Mesodermal cell (in vitro differentiated cells): ENCODE data around the gene ARHGAP26.

Experiments used
- H3K27ac ChIP-seq: 2 replicates; pipeline ENCODE4 v1.7.0; 2013; ENCODE audit warnings: mild to moderate bottlenecking, low read depth, low read length, moderate library complexity; ENCODE audit not compliant: severe bottlenecking
- H3K36me3 ChIP-seq: 2 replicates; pipeline ENCODE4 v1.7.1; 2013; ENCODE audit warnings: mild to moderate bottlenecking, low read length, moderate library complexity; ENCODE audit not compliant: control insufficient read depth, insufficient read depth
- H3K4me1 ChIP-seq: one replicate; pipeline ENCODE4 v1.7.1; 2013; ENCODE audit warnings: mild to moderate bottlenecking, low read length; ENCODE audit not compliant: insufficient read depth, control insufficient read depth, poor library complexity, severe bottlenecking
- H3K4me3 ChIP-seq: 2 replicates; pipeline ENCODE4 v1.7.0; 2013; ENCODE audit warnings: low read length, control low read depth, mild to moderate bottlenecking; ENCODE audit not compliant: insufficient read depth, poor library complexity, severe bottlenecking; ENCODE audit errors: extremely low read depth
- H3K9me3 ChIP-seq: 2 replicates; pipeline ENCODE4 v1.7.1; 2013; ENCODE audit warnings: mild to moderate bottlenecking, low read length, moderate library complexity; ENCODE audit not compliant: control insufficient read depth
- WGBS, 2 experiments: methylation state at CpG; one replicate each; pipeline ENCODE4 v1.1.5; 2013; ENCODE audit warnings: missing lambda C conversion rate in 2 of 2; ENCODE audit not compliant: insufficient coverage in 2 of 2; 5-methylcytosine and 5-hydroxymethylcytosine counted together

Gene ARHGAP26

DNA sequence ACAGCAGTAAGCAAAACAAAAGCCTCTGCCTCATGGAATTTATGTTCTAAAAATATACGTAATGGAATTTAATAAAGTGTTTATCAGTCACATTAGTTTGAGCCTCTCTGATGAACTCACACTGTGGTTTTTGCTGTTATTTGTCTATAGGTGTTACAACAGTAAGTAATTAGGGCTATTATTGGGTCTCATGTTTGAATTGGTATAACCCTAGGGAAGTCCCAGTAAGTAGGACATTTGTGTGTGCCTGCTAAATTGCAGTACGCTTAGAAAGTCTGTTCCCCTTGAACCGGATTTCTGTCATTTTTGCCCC, 435.7 kb downstream of the ARHGAP26 start:
- no peak overlapping the region for H3K4me3 ChIP-seq
- H3K9me3 ChIP-seq: no peaks in the 10 kb centered on the region
- H3K36me3 ChIP-seq: no peaks in the 10 kb centered on the region
- H3K27ac ChIP-seq: no peak overlapping the region
- H3K4me1 ChIP-seq: peaks cover 15% of the 10 kb centered on the region
- 83 to 100% methylated on average over 2 to 3 of the region's 3 CpGs for whole genome bisulfite sequencing, 2 experiments

DNA sequence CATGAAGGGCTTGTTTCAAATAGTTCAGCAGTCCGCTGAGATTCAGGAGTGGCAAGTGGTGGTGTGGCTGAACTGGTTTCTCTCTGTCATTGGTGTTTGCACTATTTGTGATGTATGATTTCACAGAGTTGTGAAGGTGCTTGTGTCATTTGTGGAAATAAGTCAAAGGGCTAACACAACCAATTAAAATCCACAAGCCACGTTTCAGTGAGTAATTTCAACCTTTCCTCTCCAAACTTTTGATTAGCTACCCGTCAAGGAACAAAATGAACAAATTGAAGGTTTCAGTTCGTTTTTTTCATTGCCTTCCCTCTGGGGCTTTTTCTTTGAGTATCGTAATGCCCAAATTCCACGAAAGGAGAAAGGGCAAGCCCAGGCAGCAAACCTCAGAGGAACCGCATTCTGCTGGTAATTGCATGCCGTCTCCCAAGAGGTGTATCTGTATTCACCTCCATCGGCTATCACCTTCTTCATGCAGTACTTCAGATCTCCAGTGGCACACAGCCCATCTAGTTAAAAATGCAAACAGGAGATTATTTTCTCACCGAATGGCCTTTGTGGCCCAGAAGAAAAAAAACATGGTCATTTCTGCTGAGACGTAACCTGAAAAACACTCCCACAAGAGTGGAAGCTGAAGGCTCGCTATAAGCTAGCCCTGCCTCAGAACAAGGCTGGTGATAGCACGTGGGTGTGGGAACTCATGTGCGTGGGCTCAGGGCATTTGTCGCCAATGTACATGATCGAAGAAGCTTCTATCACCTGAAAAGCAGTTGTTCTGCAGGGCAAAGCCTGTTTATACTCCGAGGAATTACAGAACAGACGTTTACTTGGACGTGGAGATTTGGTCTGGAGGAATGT, 436.2 kb downstream of the ARHGAP26 start:
- H3K4me1 ChIP-seq: peaks cover 15% of the 10 kb centered on the region
- WGBS, 2 experiments: 91 to 93% methylated on average over 16 to 19 of the region's 19 CpGs
- H3K4me3 ChIP-seq: no peak overlapping the region
- no peaks in the 10 kb centered on the region for H3K36me3 ChIP-seq
- H3K27ac ChIP-seq: no peak overlapping the region
- no peaks in the 10 kb centered on the region for H3K9me3 ChIP-seq

- H3K4me3 ChIP-seq: no peak overlapping the region
- peaks cover 15% of the 10 kb centered on the region for H3K4me1 ChIP-seq
- H3K9me3 ChIP-seq: no peaks in the 10 kb centered on the region
- no peaks in the 10 kb centered on the region for H3K36me3 ChIP-seq
- 90 to 97% methylated on average over 12 to 13 of the region's 13 CpGs for WGBS, 2 experiments
- H3K27ac ChIP-seq: no peak overlapping the region
These were observed 436.9 kb downstream of the ARHGAP26 start for GRCh38 chr5:143207058-143207457.

GRCh38 chr5:143207563-143208364, 437.6 kb downstream of the ARHGAP26 start:
- H3K4me3 ChIP-seq: no peak overlapping the region
- no peaks in the 10 kb centered on the region for H3K9me3 ChIP-seq
- WGBS, 2 experiments: 88 to 91% methylated on average over 10 to 12 of the region's 13 CpGs
- H3K4me1 ChIP-seq: peaks cover 15% of the 10 kb centered on the region
- H3K36me3 ChIP-seq: no peaks in the 10 kb centered on the region
- H3K27ac ChIP-seq: no peak overlapping the region

DNA sequence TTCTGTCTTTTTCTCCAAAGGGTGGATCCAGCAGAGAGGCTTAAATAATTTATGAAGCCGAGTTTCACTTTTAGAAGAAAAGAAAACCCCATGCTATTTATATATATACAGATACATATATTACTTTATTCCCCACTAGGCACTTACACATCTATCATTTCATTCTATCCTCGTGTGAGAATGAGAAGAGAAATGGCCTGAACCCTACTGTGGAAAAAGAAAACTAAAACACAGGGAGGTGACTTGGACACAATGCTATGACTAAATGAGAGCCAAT, 438.1 kb downstream of the ARHGAP26 start:
- Histone ChIP-seq H3K4me1 (peaks cover 17% of the 10 kb centered on the region), H3K4me3 (no peak overlapping the region), H3K9me3 (no peaks in the 10 kb centered on the region), H3K36me3 (no peaks in the 10 kb centered on the region), H3K27ac (no peak overlapping the region)
- no CpG with 5 or more reads among the region's 2 CpGs for WGBS, 2 experiments

GRCh38 chr5:143208781-143209510, 438.8 kb downstream of the ARHGAP26 start:
- Histone ChIP-seq H3K4me1 (peaks cover 24% of the 10 kb centered on the region), H3K36me3 (no peaks in the 10 kb centered on the region), H3K9me3 (no peaks in the 10 kb centered on the region), H3K4me3 (no peak overlapping the region), H3K27ac (no peak overlapping the region)
- WGBS, 2 experiments: 80 to 86% methylated on average over 2 of the region's 2 CpGs

DNA sequence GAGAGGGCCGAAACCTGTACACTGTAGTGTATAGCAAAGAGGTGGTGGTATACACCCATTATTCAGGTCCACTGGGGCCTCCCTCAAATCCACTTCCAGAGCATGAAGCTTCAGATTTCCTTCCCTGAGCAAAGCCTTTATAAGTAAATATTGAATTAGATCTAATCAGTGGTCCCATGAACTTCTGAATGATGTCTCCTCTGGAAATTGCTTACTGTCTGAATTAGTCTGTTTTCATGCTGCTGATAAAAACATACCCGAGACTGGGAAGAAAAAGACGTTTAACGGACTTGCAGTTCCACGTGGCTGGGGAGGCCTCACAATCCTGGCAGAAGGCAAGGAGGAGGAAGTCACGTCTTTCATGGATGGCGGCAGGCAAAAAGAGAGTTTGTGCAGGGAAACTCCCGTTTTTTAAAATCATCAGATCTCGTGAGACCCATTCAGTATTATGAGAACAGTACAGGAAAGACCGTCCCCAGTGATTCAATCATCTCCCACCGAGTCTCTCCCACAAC, 439.8 kb downstream of the ARHGAP26 start:
- Histone ChIP-seq H3K4me3 (no peak overlapping the region), H3K27ac (no peak overlapping the region), H3K4me1 (peaks cover 27% of the 10 kb centered on the region), H3K9me3 (no peaks in the 10 kb centered on the region), H3K36me3 (no peaks in the 10 kb centered on the region)
- 95 to 96% methylated on average over 10 of the region's 11 CpGs for WGBS, 2 experiments

- WGBS, 2 experiments: 100% methylated on average over 2 of the region's 4 CpGs
- Histone ChIP-seq H3K36me3 (no peaks in the 10 kb centered on the region), H3K9me3 (no peaks in the 10 kb centered on the region), H3K27ac (no peak overlapping the region), H3K4me3 (no peak overlapping the region), H3K4me1 (peaks cover 27% of the 10 kb centered on the region)
These were observed 440.4 kb downstream of the ARHGAP26 start for GRCh38 chr5:143210576-143210975.

GRCh38 chr5:143212261-143212660, 442.1 kb downstream of the ARHGAP26 start:
- H3K4me3 ChIP-seq: no peak overlapping the region
- no peak overlapping the region for H3K27ac ChIP-seq
- no peaks in the 10 kb centered on the region for H3K9me3 ChIP-seq
- peaks cover 12% of the 10 kb centered on the region for H3K4me1 ChIP-seq
- 80 to 100% methylated on average over 1 of the region's 1 CpG for WGBS, 2 experiments
- no peaks in the 10 kb centered on the region for H3K36me3 ChIP-seq

DNA sequence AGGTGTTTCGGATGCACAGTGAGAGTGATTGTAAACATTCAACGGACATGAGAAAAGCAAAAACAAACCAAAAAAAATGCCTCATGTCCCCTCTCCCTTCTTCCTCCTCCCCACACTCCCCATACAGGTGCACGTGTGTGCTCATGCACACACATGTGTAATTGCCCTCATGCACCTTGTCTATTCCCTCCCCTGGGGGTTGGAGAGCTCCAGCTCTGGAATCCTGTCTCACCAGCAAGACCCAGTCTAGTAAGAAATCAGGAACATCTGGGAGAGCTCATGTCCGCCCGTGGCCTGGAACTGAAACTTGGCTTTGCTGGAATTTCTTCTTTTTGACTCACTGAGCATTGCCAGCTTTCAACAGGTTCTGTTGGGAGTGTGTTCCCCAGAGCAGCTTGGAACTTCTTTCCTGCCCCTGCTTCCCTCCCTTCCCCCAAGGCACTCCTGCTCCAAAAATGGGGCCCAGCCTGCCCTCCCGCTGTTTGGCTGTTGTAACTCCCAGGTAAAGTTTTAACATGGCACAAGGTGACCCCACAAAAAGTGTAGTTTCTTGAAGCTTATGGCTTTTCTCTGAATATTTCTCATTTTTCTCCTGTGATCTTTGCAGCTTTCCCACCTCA, 443.2 kb downstream of the ARHGAP26 start:
- H3K36me3 ChIP-seq: no peaks in the 10 kb centered on the region
- no peak overlapping the region for H3K4me3 ChIP-seq
- H3K9me3 ChIP-seq: no peaks in the 10 kb centered on the region
- 79 to 94% methylated on average over 5 to 6 of the region's 6 CpGs for WGBS, 2 experiments
- H3K4me1 ChIP-seq: peaks cover 12% of the 10 kb centered on the region
- peak overlapping the region; percentile 42 for H3K27ac ChIP-seq
